ENCODE data around the gene WDFY2. TPM values are rescaled to one million over a fixed set of nuclear protein-coding genes. Genes with fewer than 3 reads are reported as not detected.

Gene WDFY2
- total and polyA plus RNA-seq, 2 of the 13 experiments (the other 11 are each of a cell fraction or from before 2014, with no cell fraction given) = 22.6 to 27.0 TPM

GRCh38 chr13:51550151-51550550 is 34.1 kb upstream of the WDFY2 start:
- H3K9me3 ChIP-seq (ENCODE audit: low read length) = no peaks in the 10 kb centered on the region
- H3K4me2 ChIP-seq (ENCODE audit: low read depth, low read length) = no peak overlapping the region
- WGBS (ENCODE audit: low lambda C conversion rate) = 20% methylated on average over 1 of the region's 1 CpG
- no peak for FAIRE-seq
- no peak overlapping the region for H3K4me3 ChIP-seq (replicated peaks in 1 of 3; ENCODE audit: insufficient read depth in 1 of 3, low read depth in 2 of 3, low read length in 3 of 3)
- POLR2A ChIA-PET = interaction anchor here (0.6 to 3.5 kb wide), 3 partner anchors 16 to 97 kb away, joined by 3 to 15 read pairs (median 4); partner anchors contain the start of gene INTS6
- TF ChIP-seq ZNF841 (CRISPR knock-in tag; IDR thresholded peaks at IDR 0.05; ENCODE audit: borderline replicate concordance) = no peak
- no peak for TF ChIP-seq ZBTB25 (CRISPR knock-in tag; IDR thresholded peaks at IDR 0.05)
- no peak for TF ChIP-seq ZNF383 (CRISPR knock-in tag; IDR thresholded peaks at IDR 0.05; ENCODE audit: borderline replicate concordance)
- H2AFZ ChIP-seq (ENCODE audit: low read length) = no peak overlapping the region
- CTCF ChIA-PET (ENCODE audit: low intra/inter-chr PET ratio, low total read pairs) = no interaction called here
- DNase-seq (ENCODE audit: low spot score) = no peak
- no peak overlapping the region for H3K27ac ChIP-seq (ENCODE audit: extremely low read length, insufficient read depth, low read length)
- H4K20me1 ChIP-seq (ENCODE audit: insufficient read depth, low read length) = no peaks in the 10 kb centered on the region
- intact Hi-C loops (cut with micrococcal nuclease; ENCODE audit: unreplicated experiment) (no loop called here), in situ Hi-C loops (cut with HindIII; ENCODE audit: extremely low pct_ligation_motif_present, low pct_unique_long_range_greater_than_20kb) (no loop called here)
- H3K4me1 ChIP-seq (ENCODE audit: insufficient read depth, low read length) = peaks cover 34% of the 10 kb centered on the region
- no peak overlapping the region for H3K9ac ChIP-seq (ENCODE audit: insufficient read depth, low read depth, low read length)
- no peaks in the 10 kb centered on the region for H3K79me2 ChIP-seq (ENCODE audit: insufficient read depth, low read length)
- no peaks in the 10 kb centered on the region for H3K27me3 ChIP-seq (ENCODE audit: control insufficient read depth in 1 of 2, insufficient read depth in 2 of 2, low read length in 2 of 2)
- BruUV-seq (replicated peaks) = no TSS peak
- no peak for ATAC-seq
- H3K36me3 ChIP-seq (replicated peaks in 1 of 2; ENCODE audit: control insufficient read depth in 1 of 2, insufficient read depth in 2 of 2, low read length in 2 of 2) = no peaks in the 10 kb centered on the region

- Histone ChIP-seq H3K9ac (ENCODE audit: insufficient read depth, low read depth, low read length) (no peak overlapping the region), H3K4me3 (replicated peaks in 1 of 3; ENCODE audit: insufficient read depth in 1 of 3, low read depth in 2 of 3, low read length in 3 of 3) (no peak overlapping the region), H3K79me2 (ENCODE audit: insufficient read depth, low read length) (no peaks in the 10 kb centered on the region), H3K4me2 (ENCODE audit: low read depth, low read length) (no peak overlapping the region), H3K36me3 (replicated peaks in 1 of 2; ENCODE audit: control insufficient read depth in 1 of 2, insufficient read depth in 2 of 2, low read length in 2 of 2) (no peaks in the 10 kb centered on the region), H3K9me3 (ENCODE audit: low read length) (no peaks in the 10 kb centered on the region), H3K4me1 (ENCODE audit: insufficient read depth, low read length) (peaks cover 34% of the 10 kb centered on the region), H3K27ac (ENCODE audit: extremely low read length, insufficient read depth, low read length) (no peak overlapping the region), H4K20me1 (ENCODE audit: insufficient read depth, low read length) (no peaks in the 10 kb centered on the region), H2AFZ (ENCODE audit: low read length) (no peak overlapping the region), H3K27me3 (ENCODE audit: control insufficient read depth in 1 of 2, insufficient read depth in 2 of 2, low read length in 2 of 2) (no peaks in the 10 kb centered on the region)
- ChIA-PET CTCF (ENCODE audit: low intra/inter-chr PET ratio, low total read pairs) (no interaction called here), POLR2A (interaction anchor here (3.5 kb wide), 1 partner anchor 99 kb away, joined by 15 read pairs; the partner anchor contains the start of gene INTS6)
- FAIRE-seq (no peak), ATAC-seq (no peak), DNase-seq (ENCODE audit: low spot score) (no peak)
- BruUV-seq (replicated peaks) = no TSS peak
- WGBS (ENCODE audit: low lambda C conversion rate) = 43% methylated on average over 2 of the region's 2 CpGs
- no peak for TF ChIP-seq REST (IDR thresholded peaks at IDR 0.05; ENCODE audit: borderline replicate concordance in 1 of 2, low read depth in 1 of 2, low read length in 2 of 2)
- in situ Hi-C loops (cut with HindIII; ENCODE audit: extremely low pct_ligation_motif_present, low pct_unique_long_range_greater_than_20kb) (no loop called here), intact Hi-C loops (cut with micrococcal nuclease; ENCODE audit: unreplicated experiment) (no loop called here)
These were observed 32.8 kb upstream of the WDFY2 start for GRCh38 chr13:51551416-51551815.

Measured in HepG2 (cell line).